Measurements from ENCODE around the gene SELPLG. TPM values are rescaled to one million over a fixed set of nuclear protein-coding genes. Genes with fewer than 3 reads are reported as not detected.

The SELPLG gene
- total and polyA plus RNA-seq, 3 experiments from 2014 or later = 37.0 to 760 (median 37.7) TPM

DNA sequence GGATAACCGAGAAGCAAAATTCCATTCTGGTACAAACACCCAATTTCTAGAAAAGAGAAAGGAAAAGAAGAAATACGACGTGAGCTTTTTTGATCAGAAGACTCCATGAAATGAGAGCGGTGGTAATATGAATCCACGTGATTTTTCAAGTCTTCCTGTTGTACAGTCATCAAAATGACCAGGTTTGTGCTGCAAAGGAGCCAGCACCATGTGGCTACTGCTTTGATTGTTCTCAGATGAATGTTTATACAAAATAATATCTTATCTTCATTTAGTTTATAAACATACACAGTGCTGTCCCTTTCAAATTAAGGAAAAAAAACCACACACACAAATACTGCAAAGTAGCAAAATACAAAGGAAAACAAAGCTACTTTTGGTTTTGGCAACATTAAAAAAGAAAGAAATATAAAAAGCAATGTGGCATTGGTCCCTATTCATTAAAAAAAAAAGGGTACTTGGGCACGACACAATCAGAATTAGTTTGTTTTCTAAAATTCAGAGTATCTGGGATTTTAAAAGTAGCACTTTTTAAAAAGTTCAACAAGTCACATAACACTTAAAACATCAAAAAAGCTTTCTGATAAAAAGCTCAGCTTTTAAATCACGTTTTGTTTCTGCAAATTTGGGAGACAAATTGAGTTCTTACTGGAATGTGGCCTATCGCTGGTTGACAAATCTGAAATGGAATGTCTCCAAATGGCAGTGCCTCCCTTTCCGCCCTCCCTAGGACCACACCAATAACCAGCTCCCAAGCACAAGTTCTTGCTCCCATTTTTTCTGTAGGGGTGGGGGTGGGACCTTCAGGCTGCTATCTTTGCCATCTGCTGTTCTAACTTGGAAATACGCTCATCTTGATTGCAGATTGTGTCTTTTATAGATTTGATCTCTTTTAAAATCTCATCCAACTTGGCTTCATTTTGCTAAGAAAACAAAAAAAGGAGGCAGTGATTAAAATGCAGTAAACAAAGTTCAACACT, 13.2 kb upstream of the SELPLG start:
- POLR2A ChIA-PET = interaction anchor here (1.1 to 1.5 kb wide), 3 partner anchors 10 to 14 kb away, joined by 3 to 5 read pairs (median 3); partner anchors contain the start of gene SELPLG
- no peaks in the 10 kb centered on the region for H3K27me3 Mint-ChIP-seq
- peak overlapping the region in 2 of 7 donors; percentile 40 to 44 for H3K4me3 Mint-ChIP-seq
- Histone ChIP-seq H3K4me3 (ENCODE audit: low read length) (peak overlapping the region; percentile 1), H3K36me3 (ENCODE audit: insufficient read depth, low read length) (no peaks in the 10 kb centered on the region), H3K9me3 (ENCODE audit: low read length) (no peaks in the 10 kb centered on the region), H3K27ac (ENCODE audit: low read depth, low read length) (no peak overlapping the region), H3K4me1 (ENCODE audit: insufficient read depth, low read length) (peaks cover 15% of the 10 kb centered on the region), H3K27me3 (ENCODE audit: insufficient read depth, low read length, poor library complexity, severe bottlenecking) (no peaks in the 10 kb centered on the region)
- CTCF ChIA-PET = interaction anchor here (0.6 to 4.0 kb wide), 10 partner anchors 9 to 989 kb away, joined by 3 to 38 read pairs (median 4); partner anchors contain the start of genes ISCU and SELPLG
- H3K27ac Mint-ChIP-seq = peak overlapping the region in 6 of 8 donors; percentile 4 to 94 (median 66)
- no peak for DNase-seq
- H3K4me1 Mint-ChIP-seq = peaks cover 17 to 20% (median 20%) of the 10 kb centered on the region in 3 donors
- no peaks in the 10 kb centered on the region for H3K9me3 Mint-ChIP-seq
- H3K36me3 Mint-ChIP-seq = peaks cover 1 to 16% (median 3%) of the 10 kb centered on the region in 3 donors

DNA sequence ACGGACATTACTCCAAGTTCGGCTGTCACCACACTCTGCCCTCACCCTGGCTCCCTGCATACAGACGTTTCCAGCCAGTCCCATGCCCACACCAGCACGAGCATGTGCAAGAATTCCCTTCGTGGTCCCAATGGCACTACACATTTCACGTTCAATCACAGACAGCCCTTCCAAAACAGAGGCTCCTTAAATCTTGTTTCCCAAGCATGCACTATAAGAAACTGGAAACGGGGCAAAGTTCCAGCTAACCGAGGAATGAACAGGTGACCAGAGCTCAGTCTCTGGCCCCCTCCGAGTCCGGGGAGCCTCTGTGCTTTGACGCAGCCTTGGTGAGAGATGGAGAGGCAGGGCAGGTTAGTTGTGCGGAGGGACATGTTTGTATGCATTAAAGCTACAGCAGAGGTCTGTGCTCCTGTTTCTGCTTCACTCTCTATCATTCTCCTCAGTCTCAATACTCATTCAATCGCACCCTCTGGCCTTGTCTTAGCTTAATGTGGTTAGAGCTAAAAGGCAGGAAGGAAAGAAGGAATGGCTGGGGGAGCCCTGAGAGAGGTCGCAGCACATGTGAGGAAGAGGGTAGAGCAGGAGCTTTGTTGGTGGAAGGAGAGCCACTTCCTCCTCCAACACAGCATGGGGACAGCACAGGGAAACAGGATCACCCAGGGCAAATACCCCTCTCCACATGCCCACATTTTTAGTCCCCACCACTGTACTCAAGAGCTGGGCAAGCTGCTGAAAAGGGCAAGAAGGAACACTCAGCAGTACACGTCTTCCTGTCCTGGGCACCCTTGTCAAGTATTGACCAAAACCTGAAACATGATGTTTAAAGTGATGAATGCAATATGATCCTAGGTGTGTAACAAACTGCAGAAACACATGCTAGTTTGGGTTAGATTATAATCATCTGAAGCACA, 12.2 kb upstream of the SELPLG start:
- H3K4me1 Mint-ChIP-seq = peaks cover 17 to 26% (median 26%) of the 10 kb centered on the region in 3 donors
- H3K27ac ChIP-seq (ENCODE audit: low read depth, low read length) = no peak overlapping the region
- no peaks in the 10 kb centered on the region for H3K36me3 ChIP-seq (ENCODE audit: insufficient read depth, low read length)
- H3K4me3 ChIP-seq (ENCODE audit: low read length) = peak overlapping the region; percentile 1
- CTCF ChIA-PET = interaction anchor here (1.1 to 4.0 kb wide), 7 partner anchors 11 to 158 kb away, joined by 3 to 38 read pairs (median 4); partner anchors contain the start of genes ISCU and SELPLG
- no peaks in the 10 kb centered on the region for H3K27me3 ChIP-seq (ENCODE audit: insufficient read depth, low read length, poor library complexity, severe bottlenecking)
- peak overlapping the region in 2 of 7 donors; percentile 40 to 44 for H3K4me3 Mint-ChIP-seq
- H3K27me3 Mint-ChIP-seq = no peaks in the 10 kb centered on the region
- no peaks in the 10 kb centered on the region for H3K9me3 ChIP-seq (ENCODE audit: low read length)
- H3K4me1 ChIP-seq (ENCODE audit: insufficient read depth, low read length) = peaks cover 20% of the 10 kb centered on the region
- H3K9me3 Mint-ChIP-seq = no peaks in the 10 kb centered on the region
- POLR2A ChIA-PET = interaction anchor here (1.1 to 1.5 kb wide), 3 partner anchors 9 to 13 kb away, joined by 3 to 5 read pairs (median 3); partner anchors contain the start of gene SELPLG
- peak overlapping the region in 5 of 8 donors; percentile 34 to 86 (median 63) for H3K27ac Mint-ChIP-seq
- peaks cover 1 to 9% (median 3%) of the 10 kb centered on the region in 3 donors for H3K36me3 Mint-ChIP-seq
- DNase-seq = no peak

DNA sequence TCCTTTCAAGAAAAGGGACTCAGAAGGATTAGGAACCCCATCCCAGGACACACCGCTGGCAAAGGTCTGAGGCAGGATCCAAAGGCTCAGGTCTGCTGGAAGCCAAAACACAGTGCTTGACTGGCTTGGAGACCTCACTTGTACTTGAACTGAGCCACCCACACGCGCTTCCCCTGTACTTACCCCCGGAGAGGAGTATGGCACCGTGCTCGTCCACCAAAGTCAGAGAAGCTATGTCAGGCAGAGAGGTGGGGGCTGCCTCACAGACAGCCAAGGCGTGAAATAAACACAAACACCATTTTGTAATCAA, 11.1 kb upstream of the SELPLG start:
- Histone ChIP-seq H3K36me3 (ENCODE audit: insufficient read depth, low read length) (no peaks in the 10 kb centered on the region), H3K27ac (ENCODE audit: low read depth, low read length) (no peak overlapping the region), H3K27me3 (ENCODE audit: insufficient read depth, low read length, poor library complexity, severe bottlenecking) (no peaks in the 10 kb centered on the region), H3K4me1 (ENCODE audit: insufficient read depth, low read length) (peaks cover 20% of the 10 kb centered on the region), H3K9me3 (ENCODE audit: low read length) (no peaks in the 10 kb centered on the region), H3K4me3 (ENCODE audit: low read length) (no peak overlapping the region)
- CTCF ChIA-PET = interaction anchor here (3.5 to 4.0 kb wide), 2 partner anchors 10 to 26 kb away, joined by 22 to 38 read pairs; partner anchors contain the start of gene SELPLG
- DNase-seq = no peak
- Mint-ChIP-seq H3K4me3 (no peak overlapping the region), H3K27me3 (no peaks in the 10 kb centered on the region), H3K9me3 (no peaks in the 10 kb centered on the region), H3K27ac (peak overlapping the region in 1 of 8 donors; percentile 60), H3K36me3 (peaks cover 1 to 9% (median 3%) of the 10 kb centered on the region in 3 donors), H3K4me1 (peaks cover 17 to 29% (median 28%) of the 10 kb centered on the region in 3 donors)
- POLR2A ChIA-PET = interaction anchor here (0.6 to 1.2 kb wide), 2 partner anchors 9 to 25 kb away, joined by 3 to 13 read pairs; no protein-coding TSS in a partner anchor

DNA sequence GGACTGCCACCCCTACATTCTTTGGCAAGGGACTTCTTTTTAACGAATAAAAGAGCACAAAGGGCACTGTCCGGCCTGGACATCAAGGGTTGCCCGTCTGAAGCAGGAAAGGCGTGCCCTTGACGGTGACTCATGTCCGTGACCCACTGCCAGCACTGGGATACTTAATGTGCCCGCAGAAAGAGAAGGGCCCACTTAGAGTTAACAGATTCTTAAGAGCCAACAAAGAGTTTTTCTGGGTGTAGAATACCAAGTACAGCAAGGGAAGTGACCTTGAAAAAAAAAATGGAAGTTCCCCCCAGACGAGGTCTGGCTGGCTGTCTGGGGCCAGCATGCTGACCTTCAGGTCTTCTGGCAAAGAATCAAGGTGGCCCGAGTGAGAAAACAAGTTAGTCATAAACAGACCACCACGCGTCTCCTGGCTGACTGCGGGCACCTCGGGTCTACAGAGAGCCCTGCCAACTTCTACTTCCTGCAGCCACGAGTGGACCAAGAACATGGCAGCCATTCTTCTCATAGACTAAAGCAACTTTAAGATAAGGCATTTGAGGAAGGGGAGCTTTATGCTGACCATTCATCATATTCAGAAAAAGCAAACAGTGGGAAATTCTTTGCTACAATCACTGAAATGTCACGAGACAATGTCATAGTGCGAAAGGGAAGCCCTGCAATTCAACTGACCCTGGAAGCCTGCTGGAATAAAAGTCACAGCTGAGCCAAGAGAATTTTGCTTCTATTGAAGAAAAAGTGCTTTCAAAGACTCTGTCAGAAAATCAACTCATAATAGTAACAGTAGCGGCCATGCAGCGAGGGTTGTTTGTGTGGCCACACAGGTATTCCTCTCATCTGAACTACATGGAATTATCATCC, 10.5 kb upstream of the SELPLG start:
- Histone ChIP-seq H3K4me1 (ENCODE audit: insufficient read depth, low read length) (peaks cover 20% of the 10 kb centered on the region), H3K9me3 (ENCODE audit: low read length) (no peaks in the 10 kb centered on the region), H3K27me3 (ENCODE audit: insufficient read depth, low read length, poor library complexity, severe bottlenecking) (no peaks in the 10 kb centered on the region), H3K4me3 (ENCODE audit: low read length) (no peak overlapping the region), H3K36me3 (ENCODE audit: insufficient read depth, low read length) (no peaks in the 10 kb centered on the region), H3K27ac (ENCODE audit: low read depth, low read length) (no peak overlapping the region)
- CTCF ChIA-PET = interaction anchor here (1.0 to 3.5 kb wide), 2 partner anchors 10 to 26 kb away, joined by 3 to 38 read pairs; partner anchors contain the start of gene SELPLG
- POLR2A ChIA-PET = interaction anchor here (0.6 to 1.2 kb wide), 2 partner anchors 9 to 24 kb away, joined by 3 to 13 read pairs; no protein-coding TSS in a partner anchor
- Mint-ChIP-seq H3K4me1 (peaks cover 17 to 32% (median 29%) of the 10 kb centered on the region in 3 donors), H3K9me3 (no peaks in the 10 kb centered on the region), H3K4me3 (no peak overlapping the region), H3K27ac (peak overlapping the region in 1 of 8 donors; percentile 60), H3K36me3 (peaks cover 0 to 9% (median 1%) of the 10 kb centered on the region in 3 donors), H3K27me3 (no peaks in the 10 kb centered on the region)
- DNase-seq = no peak

- Mint-ChIP-seq H3K27me3 (no peaks in the 10 kb centered on the region), H3K36me3 (peaks cover 0 to 3% (median 0%) of the 10 kb centered on the region in 3 donors), H3K27ac (no peak overlapping the region), H3K9me3 (no peaks in the 10 kb centered on the region), H3K4me3 (no peak overlapping the region), H3K4me1 (peaks cover 17 to 33% (median 29%) of the 10 kb centered on the region in 3 donors)
- Histone ChIP-seq H3K4me3 (ENCODE audit: low read length) (no peak overlapping the region), H3K36me3 (ENCODE audit: insufficient read depth, low read length) (no peaks in the 10 kb centered on the region), H3K27ac (ENCODE audit: low read depth, low read length) (no peak overlapping the region), H3K9me3 (ENCODE audit: low read length) (no peaks in the 10 kb centered on the region), H3K27me3 (ENCODE audit: insufficient read depth, low read length, poor library complexity, severe bottlenecking) (no peaks in the 10 kb centered on the region), H3K4me1 (ENCODE audit: insufficient read depth, low read length) (peaks cover 20% of the 10 kb centered on the region)
- POLR2A ChIA-PET = no interaction called here
- CTCF ChIA-PET = interaction anchor here (1.0 kb wide), 1 partner anchor 25 kb away, joined by 3 read pairs; no protein-coding TSS in a partner anchor
- DNase-seq = no peak
Measured at GRCh38 chr12:108642899-108643654, 9.4 kb upstream of the SELPLG start.

DNA sequence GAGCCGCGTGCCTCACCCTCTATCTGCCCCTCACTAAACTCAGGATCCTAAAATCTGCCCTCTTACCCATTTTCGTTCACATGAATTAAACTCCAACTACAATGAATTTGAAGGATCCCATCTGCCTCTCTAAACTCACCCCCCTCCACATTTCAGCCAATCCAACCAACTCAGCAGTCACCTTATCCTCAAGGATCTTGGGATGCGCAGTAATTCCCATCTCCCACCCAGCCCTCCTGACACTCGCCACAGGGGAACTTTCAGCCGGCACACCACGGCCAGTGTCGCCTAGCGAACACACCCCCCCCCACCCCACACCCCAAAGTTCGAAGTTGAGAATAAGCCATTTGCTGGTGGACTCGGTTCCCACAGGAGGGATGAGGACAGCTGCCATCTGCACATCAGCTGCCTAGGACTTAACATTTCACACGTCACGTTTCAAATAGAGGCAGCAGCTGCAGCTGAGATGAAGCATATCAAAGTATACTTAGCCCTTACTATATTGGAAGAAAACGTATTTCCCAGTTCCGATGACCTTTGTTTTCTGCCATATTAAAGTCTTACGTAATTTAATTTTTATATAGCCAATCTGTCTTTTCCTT, 8.7 kb upstream of the SELPLG start:
- Histone ChIP-seq H3K36me3 (ENCODE audit: insufficient read depth, low read length) (no peaks in the 10 kb centered on the region), H3K4me1 (ENCODE audit: insufficient read depth, low read length) (peaks cover 22% of the 10 kb centered on the region), H3K27me3 (ENCODE audit: insufficient read depth, low read length, poor library complexity, severe bottlenecking) (no peaks in the 10 kb centered on the region), H3K4me3 (ENCODE audit: low read length) (no peak overlapping the region), H3K27ac (ENCODE audit: low read depth, low read length) (no peak overlapping the region), H3K9me3 (ENCODE audit: low read length) (no peaks in the 10 kb centered on the region)
- ChIA-PET CTCF (interaction anchor here (1.5 to 16.8 kb wide), 2 partner anchors 23 to 25 kb away, joined by 5 to 330 read pairs; no protein-coding TSS in a partner anchor), POLR2A (no interaction called here)
- peak overlapping the region in 2 of 8 donors; percentile 44 to 47 for H3K27ac Mint-ChIP-seq
- no peaks in the 10 kb centered on the region for H3K27me3 Mint-ChIP-seq
- H3K4me3 Mint-ChIP-seq = no peak overlapping the region
- H3K36me3 Mint-ChIP-seq = no peaks in the 10 kb centered on the region
- DNase-seq = no peak
- H3K4me1 Mint-ChIP-seq = peaks cover 17 to 32% (median 31%) of the 10 kb centered on the region in 3 donors
- H3K9me3 Mint-ChIP-seq = no peaks in the 10 kb centered on the region

All from CD8-positive, alpha-beta memory T cell (primary cell).